Germinal center (tissue), 1 donor: ENCODE data around the gene ARMC7.
"Not testable (repeated sequence)": the region's sequence is repeated elsewhere in the genome, so short reads cannot be mapped to it uniquely, and the experiment has no call there.

Experiments
- DNase-seq: peaks from one replicate; pipeline ENCODE4 v3.0.0; 2012; ENCODE audit warnings: mixed read lengths, low spot score

ARMC7 gene

DNA sequence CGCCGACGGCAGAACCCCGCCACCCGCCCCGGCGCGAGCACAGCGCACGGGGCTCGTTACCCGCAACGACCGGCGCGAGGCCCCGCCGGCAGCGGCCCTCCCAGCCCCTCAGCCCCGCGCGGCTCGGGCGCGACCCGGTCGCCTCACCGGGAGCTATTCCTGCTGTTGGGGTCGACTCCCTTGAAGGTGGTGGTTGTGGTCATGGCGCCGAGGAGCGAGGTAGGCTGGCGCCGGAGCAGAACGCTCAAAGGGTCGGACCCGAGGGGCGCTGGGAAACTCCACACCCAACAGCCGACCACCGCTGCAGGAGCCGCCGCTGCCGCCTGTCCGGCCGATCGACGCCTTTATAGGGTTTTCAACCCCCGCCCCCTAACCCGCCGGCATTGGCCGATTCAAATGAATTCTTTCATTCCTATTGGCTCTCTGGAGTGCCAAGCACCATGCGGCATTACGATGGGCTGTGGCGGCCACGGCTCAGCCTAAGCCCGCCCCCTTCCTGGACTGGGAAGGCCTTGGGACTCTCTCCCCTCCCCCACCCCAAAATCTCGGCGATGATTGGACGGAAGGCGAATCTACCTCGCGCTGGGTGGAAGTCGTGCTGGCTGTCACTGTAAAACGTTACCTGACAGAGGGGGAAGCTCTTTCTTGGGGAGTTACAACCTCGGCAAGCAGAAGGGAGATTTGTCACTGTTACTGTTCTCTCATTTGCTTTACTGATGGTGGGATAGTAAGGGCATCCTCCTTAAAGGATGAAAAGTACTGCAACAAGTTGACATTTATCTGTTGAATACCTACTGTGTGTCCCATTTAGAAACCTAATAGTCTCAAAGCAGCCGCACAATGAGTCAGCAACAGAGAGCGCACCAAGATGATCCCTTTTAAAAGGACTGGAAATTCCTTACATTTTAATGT is 44.7 kb downstream of the ARMC7 start, which contains the start of gene JPT1:
Gene JPT1 (minus strand): TSS at position 318 of the 912 bp plus-strand sequence. CDS start 115 bp downstream, at position 203.
- DNase-seq, result peak; percentile 99

DNA sequence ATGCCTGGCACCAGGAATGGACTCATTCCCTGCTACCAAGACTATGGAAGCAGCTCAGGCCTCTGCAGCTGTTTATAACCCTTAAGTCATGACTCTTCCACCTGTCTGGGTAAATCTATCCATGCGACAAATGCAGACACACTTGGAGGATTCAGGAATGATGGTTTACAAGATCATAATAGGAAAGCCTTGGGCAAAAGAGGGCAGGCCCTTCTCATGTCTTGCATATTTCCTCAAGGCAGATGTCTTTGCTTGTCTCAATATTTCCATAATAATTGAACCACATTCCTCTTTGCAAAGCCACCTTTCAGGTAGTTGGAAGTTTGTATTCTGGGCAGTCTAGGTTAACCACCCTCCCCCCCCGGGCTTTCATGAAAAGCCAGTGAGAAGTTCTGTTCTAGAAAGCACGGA is 45.4 kb downstream of the ARMC7 start:
- DNase-seq, result no peak

DNA sequence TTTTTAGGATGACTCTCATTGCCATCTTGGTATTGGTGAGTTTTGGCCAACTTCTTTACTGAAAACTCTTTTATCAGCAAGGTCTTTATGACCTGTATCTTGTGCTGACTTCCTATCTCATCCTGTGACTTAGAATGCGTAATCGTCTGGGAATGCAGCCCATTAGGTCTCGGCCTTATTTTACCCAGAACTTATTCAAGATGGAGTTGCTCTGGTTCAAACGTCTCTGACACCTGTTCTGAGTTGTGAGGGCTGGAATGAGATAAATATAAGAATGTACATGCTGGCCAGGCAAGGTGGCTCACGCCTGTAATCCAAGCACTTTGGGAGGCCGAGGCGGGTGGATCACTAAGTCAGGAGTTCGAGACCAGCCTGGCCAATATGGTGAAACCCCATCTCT is 48.7 kb downstream of the ARMC7 start:
- not testable (repeated sequence) for DNase-seq

DNA sequence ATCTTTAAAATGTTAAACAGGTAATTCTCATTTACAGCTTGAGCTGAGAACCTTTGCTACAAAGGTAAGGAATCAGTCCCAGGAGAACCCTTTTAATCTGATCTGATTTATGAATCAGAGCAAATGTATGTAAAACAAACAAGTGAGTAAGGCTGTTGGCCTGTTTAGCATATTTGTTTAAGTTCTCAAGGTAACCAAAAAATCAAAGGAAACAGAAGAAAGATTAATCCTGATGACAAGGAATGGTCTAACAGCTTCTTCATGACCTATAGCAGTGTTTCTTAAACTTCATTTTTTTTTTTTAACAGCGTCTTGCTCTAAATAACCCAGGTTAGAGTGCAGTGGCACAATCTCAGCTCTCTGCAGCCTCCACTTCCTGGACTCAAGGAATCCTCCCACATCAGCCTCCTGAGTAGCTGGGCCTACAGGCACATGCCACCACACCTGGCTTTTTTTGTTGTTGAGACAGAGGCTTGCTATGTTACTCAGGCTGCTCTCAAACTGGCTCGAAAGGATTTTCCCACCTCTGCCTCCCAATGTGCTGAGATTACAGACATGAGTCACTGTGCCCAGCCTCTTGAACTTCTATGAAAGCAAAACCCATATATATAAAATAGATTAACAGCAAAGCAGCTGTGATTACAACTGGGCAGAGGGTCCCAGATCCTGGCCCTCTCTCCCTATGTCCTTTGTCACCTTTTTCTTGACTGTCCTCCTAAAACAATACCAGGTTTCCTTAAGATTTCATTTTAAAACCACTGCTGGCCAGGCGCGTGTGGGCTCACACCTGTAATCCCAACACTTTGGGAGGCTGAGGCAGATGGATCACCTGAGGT is 49.6 kb downstream of the ARMC7 start:
- no peak for DNase-seq

DNA sequence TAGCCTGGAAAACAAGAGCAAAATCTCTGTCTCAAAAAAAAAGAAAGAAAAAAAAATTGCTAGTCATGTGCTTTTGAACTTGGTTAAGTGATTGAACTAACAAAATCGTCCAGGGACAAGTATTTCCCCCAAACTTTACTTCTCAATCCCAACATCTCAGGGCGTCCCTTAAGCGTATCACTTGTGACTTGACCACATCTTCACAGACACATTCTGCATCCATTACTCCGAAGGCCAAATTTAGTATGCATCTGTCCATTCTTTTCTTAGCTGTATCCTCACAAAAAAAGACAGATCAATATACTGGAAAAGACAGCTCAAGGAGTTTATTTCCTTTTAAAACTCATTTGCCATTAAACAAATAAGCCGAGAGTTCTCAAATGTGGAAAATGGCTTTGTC is 50.4 kb downstream of the ARMC7 start:
- no peak for DNase-seq

DNA sequence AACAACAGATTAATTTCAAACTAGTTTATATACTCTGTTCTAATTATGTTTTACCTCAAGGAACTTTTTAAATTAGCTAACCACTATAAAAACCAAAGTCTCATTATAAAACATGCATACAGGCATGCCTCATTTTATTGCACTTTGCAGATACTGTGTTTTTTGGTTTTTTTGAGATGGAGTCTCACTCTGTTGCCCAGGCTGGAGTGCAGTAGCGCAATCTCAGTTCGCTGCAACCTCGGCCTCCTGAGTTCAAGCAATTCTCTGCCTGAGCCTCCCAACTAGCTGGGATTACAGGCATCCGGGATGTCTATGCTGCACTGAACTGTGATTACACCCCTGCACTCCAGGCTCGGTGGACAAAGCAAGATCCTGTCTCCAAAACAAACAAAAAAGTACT is 53.3 kb downstream of the ARMC7 start:
- DNase-seq, result no peak

DNA sequence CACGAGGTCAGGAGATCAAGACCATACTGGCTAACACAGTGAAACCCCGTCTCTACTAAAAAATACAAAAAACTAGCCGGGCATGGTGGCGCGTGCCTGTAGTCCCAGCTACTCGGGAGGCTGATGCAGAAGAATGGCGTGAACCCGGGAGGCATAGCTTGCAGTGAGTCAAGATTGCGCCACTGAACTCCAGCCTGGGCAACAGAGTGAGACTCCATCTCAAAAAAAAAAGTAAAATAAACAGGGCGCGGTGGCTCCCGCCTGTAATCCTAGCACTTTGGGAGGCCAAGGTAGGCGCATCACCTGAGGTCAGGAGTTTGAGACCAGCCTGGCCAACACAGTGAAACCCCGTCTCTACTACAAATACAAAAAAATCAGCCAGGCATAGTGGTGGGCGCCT is 54.8 kb downstream of the ARMC7 start:
- not testable (repeated sequence) for DNase-seq

DNA sequence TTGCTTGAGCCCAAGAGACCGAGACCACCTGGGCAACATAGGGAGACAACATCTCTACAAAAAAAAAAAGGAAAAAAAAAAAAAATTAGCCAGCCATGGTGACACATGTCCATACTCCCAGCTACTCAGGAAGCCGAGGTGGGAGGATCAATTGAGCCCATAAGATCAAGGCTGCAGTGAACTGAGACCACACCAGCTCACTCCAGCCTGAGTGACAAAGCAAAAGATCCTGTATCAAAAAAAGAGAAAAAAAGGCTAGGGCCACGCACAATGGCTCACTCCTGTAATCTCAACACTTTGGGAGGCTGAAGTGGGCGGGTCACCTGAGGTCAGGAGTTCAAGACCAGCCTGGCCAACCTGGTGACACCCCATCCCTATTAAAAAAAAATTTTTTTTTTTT is 59.2 kb downstream of the ARMC7 start:
- no peak for DNase-seq

DNA sequence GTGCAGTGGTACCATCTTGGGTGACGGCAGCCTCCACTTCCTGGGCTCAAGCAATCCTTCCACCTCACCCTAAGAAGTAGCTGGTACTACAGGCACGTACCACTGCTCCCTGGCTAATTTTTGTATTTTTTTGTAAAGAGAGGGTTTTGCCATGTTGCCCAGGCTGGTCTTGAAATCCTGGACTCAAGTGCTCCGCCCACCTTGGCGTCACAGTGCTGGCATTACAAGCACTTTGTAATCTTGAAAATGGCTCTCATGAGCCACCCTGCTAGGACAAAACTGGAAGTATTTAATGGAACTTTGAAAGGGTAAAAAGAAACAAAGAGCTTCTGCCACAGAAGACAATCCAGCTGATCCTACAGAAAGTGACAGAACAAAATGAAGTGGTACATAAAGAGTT is 63.8 kb downstream of the ARMC7 start:
- no peak for DNase-seq

DNA sequence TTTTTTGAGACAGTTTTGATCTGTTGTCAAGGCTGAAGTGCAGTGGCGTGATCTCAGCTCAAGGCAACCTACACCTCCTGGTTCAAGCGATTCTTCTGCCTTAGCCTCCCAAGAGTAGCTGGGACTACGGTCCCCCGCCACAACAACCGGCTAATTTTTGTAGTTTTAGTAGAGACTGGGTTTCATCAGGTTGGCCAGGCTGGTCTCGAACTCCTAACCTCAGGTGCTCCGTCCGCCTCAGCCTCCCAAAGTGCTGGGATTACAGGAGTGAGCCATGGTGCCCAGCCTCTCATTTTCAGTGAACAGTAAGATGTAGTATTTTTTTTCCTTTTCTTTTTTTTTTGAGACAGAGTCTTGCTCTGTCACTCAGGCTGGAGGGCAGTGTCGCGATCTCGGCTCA is 65.2 kb downstream of the ARMC7 start:
- no peak for DNase-seq

DNA sequence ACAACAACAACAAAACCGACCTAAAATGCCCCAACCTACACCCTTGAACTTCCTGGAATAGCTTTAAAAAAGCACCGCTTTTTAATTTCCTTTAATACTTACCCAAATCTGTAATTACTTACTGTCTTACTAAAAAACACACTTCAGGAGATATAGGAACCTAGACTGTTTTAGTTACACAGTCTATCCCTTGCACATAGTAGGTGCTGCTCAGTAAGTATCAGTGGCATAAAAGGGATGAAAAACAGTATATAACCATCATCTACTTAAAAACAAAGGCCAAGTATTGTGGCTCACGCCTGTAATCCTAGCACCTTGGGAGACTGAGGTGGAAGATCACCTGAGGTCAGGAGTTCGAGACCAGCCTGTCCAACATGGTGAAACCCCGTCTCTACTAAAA is 66.9 kb downstream of the ARMC7 start:
- no peak for DNase-seq

DNA sequence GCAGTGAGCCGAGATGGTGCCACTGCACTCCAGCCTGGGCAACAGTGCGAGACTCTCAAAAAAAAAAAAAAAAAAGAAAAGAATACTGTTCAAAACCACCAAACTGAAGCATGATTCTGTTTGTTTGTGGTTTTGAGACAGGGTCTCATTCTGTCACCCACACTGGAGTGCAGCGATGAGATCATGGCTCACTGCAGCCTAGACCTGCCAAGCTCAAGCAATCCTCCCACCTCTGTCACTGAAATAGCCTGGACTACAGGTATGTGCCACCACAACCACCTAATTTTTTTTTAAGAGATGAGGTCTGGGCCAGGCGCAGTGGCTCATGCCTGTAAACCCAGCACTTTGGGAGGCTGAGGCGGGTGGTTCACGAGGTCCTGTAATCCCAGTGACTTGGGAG is 68.7 kb downstream of the ARMC7 start:
- no peak for DNase-seq
